ENCODE results near the gene PLPP1.

- no peak for TF ChIP-seq ZMAT3 (CRISPR knock-in tag; conservative IDR thresholded peaks at IDR 0.05)
- no peak for TF ChIP-seq CTCF (CRISPR knock-in tag; IDR thresholded peaks at IDR 0.05)
- TF ChIP-seq CBX2 (IDR thresholded peaks at IDR 0.05; ENCODE audit: low read depth, low read length): no peak
- no peak for TF ChIP-seq CBX2 (CRISPR knock-in tag; IDR thresholded peaks at IDR 0.05; ENCODE audit: low read depth)
- no peak for TF ChIP-seq HNRNPH1 (optimal IDR thresholded peaks at IDR 0.05; ENCODE audit: low read depth, low read length)
- no peak for TF ChIP-seq ZMYM4 (CRISPR knock-in tag; IDR thresholded peaks at IDR 0.05)
- no peak for TF ChIP-seq POLR2AphosphoS5 (IDR thresholded peaks at IDR 0.05; ENCODE audit: low read depth, low read length)
- no peak for TF ChIP-seq ZNF317 (CRISPR knock-in tag; IDR thresholded peaks at IDR 0.05)
- TF ChIP-seq ZKSCAN1 (IDR thresholded peaks at IDR 0.05; ENCODE audit: low read length): no peak
- no peak for TF ChIP-seq AFF4 (CRISPR knock-in tag; IDR thresholded peaks at IDR 0.05)
These were observed 88.0 kb downstream of the PLPP1 start for GRCh38 chr5:55446640-55447351.

Data from HepG2 (cell line).